GM21528 (cell line): ENCODE data around the gene KIAA1549.

Source experiments
- ATAC-seq: cut with Tn5 transposase; IDR thresholded peaks from one replicate; pipeline ENCODE4 v1.9.1; 2021; ENCODE audit warnings: mild to moderate bottlenecking, moderate library complexity; ENCODE audit not compliant: unreplicated experiment, low FRiP score

The KIAA1549 gene

DNA sequence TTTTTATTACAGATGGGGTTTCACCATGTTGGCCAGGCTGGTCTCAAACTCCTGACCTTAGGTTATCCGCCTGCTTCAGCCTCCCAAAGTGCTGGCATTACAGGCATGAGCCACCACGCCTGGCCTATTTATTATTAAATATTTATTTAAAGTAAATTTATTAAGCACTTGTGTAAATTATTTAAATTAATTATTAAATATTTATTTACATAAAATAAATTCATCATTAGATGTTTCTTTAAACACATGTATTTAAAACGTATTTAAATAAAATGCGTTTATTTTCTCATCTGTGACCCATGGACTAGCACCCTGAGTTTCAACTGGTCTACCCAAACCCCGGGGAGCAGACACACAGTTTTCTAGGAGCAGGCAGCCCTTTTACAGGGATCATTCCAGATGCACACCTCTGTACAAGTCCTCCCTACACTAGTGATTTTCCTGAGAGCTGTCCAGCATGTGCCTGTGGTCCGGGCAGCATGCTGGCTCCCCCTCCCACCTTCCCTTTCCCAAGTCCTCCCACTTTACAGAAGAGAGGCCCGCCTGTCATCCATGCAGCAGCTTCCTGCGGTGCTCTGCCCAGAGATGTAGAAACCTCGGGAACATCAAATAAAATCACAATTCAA is 94.0 kb downstream of the KIAA1549 start:
- ATAC-seq, result no peak

DNA sequence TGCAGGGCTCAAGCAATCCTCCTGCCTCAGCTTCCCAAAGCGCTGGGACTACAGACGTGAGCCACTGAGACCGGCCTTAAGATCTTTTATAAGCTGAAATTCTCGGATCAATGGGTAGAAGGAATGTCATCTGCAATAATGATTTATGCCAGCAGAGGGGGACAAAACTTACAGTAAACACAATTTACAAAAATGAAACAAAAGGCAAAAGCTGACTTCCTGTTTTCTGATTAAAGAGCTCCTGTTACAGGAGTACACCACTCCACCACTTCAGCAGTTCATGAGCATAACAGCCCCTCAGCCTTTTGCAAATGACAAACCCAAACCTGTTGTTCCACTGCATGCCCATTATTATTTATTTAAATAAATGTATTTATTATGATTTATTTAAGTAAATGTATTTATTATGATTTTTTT is 94.7 kb downstream of the KIAA1549 start:
- ATAC-seq, result peak; percentile 83

DNA sequence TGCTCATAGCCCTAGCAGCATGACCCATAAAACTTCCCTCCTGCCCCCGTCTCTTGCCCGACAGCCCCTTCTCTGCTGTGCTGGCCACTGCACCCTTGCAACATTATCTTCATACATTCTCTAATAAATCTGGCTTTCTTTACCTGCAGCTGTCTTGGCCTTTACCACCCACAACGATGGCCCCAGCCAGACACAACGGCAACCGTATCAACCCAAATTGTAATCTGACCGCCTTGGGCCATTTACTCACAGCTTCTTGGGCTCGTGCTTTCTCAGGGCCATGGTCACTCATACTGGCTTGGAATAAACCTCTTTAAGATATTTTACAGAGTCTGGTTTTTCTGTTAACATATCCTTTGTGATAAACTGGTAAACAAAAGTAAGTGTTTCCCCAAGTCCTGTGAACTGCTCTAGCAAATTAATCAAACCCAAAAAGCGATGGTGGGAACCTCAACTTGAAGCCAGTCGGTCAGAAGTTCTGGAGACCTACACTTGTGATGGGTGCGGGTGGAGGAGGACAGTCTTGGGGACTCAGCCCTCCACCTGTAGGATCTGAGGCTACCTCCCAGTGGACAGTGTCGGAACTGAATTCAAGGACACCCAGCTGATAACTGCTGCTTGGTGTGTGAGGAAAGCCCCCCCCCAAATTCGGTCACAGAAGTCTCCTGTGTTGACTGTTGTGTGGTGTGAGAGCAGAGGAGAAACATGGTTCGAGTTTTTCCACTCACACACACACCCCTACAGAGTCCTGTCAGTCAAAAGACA is 95.6 kb downstream of the KIAA1549 start:
- no peak for ATAC-seq

DNA sequence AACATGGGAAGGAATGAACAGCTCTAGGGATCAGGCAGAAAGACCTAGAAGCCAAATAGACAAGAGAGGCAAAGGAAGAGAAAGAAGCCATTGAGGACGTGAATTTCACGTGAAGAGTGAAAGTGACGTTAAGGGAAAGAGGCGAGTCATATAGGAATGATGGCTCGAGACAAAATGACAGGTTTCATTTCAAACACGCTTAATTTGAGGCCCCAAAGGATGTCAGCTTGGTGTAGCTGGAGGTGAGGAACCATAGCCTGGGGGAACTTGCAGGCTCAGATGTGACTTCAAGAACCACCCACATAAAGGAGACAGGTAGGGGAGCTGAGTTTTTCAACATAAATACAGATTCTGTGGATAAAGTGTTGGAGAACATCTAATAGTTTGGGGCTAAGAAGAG is 98.9 kb downstream of the KIAA1549 start:
- no peak for ATAC-seq

DNA sequence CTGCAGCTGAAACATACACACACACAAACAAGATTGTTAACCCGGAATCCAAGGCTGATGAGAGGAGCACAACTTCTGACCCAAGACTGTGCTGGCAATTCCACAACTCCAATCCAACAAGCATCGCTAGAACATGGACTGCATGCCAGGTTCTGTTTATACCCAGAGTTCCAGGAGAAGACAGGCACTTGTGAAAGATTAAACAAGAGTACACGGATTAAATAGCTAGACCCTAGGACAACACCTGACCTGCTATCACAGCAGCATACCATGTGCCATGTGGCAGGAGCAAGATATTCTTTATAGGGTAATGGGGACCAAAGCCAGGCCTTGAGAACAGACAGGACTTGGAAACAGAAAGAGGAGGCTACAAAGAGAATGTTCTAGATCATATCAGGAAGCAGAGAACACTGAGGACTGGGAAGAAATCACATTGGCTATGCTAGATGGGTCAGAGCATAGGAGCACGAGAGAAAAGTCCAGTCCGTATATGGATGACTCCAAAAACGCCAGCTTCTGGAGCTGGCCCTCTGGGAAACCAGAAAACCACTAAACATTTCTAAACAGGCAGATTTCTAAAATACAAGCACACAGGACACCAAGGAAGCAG is 99.5 kb downstream of the KIAA1549 start:
- no peak for ATAC-seq

DNA sequence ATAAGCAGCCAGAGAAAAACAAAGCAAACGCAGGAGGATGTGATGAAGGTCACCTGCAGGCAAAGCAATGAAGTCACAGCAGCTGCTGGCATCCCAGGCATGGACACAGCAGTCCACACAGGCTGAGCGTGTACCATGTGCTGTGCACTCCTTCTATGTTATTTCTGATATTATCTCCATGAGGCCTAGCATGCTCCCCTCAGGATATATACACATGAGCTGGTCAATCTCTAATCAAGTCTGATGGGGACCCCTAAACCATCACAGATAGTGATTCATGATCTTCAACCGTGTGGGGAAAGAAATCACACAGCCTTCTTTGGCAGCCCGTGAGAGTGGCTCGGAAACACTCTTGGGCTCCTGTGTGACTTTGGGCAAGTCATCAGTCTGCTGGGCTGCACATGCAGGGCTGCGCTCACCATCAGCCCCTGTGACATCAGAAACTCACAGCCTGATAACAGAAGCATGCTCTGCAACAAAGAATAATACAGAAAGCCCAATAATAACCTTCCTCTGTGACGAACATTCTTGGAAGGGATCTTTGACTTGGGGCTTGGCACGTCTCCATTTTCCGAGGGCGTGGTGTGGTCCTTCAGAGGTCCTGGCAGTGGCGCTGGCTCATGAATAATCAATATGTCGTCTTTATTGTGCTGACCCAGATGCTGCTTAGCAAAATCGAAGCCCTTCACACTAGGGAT is 100.2 kb downstream of the KIAA1549 start:
- ATAC-seq, result no peak

DNA sequence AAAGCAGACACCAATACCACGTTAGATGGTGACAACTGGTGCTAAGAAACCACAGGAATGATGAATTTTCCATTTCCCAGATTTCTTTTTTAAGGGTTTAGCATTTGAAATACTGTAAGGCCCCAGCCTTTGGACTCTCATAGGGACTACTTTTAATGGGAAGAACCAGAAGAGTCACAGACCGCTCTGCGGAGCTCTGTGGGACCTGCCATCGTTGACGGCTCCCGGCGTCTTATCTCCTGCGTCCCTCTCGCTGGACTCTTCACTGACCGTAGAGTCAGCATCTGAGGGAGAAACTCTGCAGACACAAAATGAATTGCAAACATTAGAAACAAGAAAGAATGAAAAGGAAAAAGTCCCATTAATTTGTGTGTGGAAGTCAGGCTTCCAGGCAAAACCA is 101.8 kb downstream of the KIAA1549 start:
- ATAC-seq, result no peak

DNA sequence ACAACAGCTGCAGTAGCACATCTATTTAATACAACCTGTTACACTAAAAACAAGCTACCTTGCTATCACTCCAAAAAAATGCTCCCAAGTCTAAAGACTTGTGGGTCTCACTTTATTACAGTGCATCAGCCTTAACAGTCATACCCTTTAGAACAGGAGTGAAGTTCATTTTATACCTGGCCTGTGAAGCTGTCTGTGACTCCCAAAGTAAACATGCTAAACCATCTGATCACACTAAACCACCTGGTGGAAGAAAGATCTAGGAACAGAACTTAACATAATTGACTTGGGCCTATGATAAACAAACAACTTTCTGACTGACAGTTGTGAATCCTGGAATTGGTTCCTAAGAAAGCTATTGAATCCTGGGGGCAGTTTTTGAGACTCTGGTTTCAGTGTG is 102.3 kb downstream of the KIAA1549 start:
- ATAC-seq, result no peak

DNA sequence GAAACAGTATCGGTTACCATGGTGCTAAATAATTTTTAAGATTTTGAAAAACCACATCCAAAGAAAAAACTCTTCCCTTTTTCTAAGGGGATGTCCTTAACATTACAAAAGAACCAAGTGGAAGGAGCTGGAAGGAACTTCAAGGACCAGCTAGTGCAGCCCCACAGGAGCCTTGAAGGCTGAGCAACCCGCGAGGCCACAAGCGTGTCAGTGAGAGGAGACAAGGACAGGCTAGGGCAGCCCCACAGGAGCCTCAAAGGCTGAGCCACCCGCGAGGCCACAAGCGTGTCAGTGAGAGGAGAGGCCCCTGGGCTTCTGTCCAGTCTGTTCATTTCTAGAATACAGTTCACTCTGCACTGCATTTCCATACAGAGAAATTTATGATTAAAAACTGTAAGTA is 103.1 kb downstream of the KIAA1549 start:
- no peak for ATAC-seq

DNA sequence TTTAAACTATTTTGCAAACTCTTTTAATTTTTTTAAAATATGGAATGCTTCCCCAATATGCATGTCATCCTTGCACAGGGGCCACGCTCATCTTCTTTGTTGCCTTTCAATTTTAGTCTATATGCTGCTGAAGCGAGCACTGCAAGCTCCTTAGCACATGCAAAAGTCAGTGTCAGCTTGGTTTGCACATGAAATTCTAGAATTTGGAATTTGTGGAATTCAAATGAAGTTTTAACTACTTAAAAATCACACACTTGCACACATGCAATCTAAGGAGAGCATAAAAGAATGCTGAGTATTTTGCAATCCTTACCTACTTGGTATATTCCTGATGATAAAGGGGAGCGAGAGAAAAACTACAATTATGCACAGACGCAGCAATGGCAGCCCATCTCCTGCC is 104.9 kb downstream of the KIAA1549 start:
- ATAC-seq, result no peak

DNA sequence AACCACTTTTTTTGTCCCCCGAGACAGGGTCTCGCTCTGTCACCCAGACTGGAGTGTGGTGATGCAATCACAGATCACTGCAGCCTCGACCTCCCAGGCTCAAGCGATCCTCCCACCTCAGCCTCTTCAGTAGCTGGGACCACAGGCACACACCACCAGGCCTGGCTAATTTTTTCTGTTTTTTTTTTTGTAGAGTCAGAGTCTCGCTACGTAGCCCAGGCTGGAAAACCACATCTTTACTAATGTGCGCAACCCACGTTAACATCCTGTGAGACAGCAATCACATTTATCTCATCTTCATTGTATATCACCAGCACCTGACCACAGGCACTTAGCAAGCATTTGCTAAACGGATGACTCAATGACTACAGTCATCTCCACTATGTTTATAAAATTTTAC is 105.4 kb downstream of the KIAA1549 start:
- ATAC-seq, result no peak

DNA sequence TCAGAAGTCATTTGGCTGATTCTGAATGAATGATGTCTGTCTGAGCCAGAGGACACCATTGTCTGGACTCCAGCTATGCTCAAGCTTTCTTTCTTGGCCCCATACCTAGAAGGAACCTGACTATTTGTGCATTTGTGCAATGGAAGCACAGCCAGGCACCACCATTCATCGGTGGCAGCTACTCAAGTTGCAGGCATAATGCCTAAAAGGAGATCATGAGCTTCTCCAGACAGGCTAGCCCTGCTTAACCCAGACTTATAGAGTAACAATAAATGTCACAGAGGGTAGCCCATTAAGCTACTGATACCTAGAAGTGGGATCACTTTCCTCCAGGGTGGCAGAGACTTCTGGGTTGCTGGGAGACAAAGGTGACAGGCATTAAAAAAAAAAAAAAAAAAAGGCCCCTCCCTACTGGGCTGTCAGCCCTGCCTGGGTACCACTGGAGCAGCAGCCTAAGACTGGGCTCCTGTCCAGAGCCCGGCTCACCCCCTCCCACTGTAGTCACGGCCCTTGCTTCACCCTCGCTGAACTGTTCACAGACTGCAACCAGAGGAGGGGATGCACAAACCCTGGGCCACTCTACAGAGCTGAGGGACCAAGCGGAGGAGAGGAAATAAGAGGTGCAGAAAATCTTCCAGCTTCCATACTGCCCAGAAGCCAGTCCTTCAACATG is 107.8 kb downstream of the KIAA1549 start:
- ATAC-seq, result no peak

DNA sequence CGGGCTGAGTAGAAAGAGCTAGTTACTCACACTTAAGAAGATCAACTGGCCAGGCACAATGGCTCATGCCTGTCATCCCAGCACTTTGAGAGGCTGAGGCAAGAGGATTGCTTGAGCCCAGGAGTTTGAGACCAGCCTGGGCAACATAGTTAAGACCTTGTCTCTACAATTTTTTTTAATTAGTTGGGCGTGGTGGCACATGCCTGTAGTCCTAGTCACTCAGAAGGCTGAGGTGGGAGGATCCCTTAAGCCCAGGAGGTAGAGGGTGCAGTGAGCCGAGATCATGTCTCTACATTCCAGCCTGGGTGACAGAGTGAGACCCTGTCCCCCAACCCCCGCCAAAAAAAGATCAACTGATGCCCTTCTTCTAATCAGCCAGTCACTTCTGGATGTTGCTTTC is 108.6 kb downstream of the KIAA1549 start:
- ATAC-seq, result no peak

DNA sequence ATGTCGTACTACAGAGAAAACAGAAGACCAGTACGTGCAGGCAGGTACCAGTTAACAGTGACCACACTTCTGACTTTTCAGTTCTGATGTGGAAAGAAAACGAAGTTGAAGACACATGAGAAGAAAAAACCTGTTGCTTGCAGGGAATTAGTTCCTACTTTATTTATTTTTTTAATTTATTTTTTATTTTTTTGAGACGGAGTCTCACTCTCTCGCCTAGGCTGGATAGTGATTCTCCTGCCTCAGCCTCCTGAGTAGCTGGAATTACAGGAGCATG is 109.4 kb downstream of the KIAA1549 start:
- no peak for ATAC-seq

DNA sequence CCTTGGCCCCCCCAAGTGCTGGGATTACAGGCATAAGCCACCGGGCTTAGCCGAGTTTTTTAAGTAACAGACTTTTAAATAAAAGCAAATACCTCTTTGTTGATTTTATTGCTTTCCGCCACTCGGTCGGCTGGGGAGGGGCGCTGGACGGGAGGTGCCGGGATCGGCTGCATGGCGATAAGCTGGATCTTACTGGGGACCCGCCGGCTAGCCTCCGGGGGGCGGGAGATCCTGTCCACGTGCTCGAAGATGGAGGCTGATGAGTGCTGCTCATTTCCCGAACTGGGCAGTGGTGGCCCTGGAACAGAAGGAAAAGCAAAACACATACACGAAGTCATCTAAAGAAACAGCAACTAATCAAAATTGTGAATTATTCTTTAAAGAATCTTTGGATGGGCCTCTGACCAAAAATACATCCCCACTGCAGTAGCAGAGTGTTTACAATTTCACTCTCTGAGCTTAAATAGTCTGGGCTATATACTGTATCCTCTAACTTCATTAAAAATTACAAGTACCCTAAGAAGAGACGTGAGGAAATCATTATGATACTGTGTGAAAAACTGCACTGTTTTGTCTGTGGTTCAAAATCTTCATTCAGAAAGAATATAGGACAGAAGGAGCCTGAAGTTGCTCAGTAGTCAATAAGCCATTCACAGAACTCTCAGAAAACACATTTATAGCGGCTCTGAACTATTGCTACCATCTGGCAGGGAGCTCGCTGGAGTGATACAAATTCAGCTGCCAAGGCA is 110.0 kb downstream of the KIAA1549 start:
- ATAC-seq, result no peak

DNA sequence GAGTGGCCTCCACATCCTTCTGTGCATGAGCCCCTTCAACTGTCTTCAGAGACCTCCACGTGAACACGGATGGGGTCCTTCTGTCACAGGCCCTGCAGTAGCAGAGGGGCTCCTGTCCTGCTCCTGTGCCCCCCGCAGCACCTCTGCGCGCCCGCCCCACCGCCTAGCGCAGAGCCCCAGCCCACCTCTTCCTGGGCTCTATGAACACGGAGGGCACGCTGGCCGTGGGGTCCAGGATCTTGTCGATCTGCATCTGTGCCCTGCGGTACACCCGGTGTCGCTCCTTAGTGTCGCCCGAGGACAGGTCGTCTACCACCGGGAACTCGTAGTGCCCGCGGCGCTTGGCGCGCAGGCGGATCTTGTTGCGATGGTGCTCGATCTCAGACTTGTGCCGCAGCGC is 111.8 kb downstream of the KIAA1549 start:
- no peak for ATAC-seq

DNA sequence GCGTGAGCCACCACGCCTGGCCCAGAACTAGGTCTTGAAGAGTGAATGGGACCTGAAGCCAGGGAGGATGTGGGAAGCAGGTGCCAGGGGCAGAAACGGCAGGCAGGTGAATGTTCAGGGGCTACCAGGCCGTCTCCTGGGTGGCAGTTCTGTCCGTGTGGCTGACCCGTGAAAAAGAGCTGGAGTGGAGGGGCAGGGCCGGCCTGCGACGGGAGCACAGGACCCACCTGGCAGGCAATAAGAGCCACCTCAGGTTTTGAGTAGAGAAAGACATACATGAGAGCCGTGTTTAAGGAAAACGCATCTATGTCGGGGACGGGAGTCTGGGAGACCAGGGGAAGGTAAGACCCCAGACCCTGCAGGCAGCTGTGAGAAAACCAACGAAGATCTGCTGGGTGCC is 112.5 kb downstream of the KIAA1549 start:
- no peak for ATAC-seq

DNA sequence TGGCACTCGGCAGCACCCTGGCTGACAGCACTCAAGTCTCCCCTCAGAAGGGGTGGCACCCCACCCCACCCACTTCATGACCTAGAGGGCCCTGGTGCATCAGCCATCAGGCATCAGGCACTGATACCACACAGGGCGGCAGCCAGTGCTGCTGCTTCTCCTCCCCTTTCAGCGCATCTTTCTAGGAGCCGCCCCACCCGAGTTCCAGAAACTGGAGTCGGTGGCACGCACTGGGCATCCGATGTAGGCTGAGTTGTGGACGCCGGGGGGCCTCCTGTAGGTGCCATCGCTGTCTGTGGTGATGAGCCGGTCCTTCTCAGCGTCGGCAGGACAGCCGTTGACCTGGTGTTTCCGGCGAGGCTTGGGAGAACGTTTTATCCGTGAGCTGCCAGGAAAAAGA is 113.4 kb downstream of the KIAA1549 start:
- ATAC-seq, result no peak

DNA sequence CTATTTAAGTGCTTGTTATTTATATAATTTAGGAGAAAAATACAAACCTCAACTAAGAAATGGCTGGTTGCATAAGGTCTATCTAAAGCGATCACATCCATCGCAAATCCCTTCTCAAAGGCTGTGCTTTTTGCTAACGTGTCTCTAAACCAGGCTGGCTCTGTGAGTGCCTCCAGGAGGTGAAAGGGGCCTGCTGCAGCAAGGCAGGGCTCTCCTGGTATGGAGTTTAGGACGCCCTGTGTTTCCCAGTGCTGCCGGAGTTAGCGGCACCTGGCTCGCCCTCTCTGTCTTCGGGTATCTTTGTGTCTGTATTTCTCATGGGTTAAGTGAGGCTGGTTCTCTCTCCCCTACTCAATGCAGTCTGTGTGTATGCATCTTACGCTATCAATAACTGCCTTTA is 114.8 kb downstream of the KIAA1549 start:
- ATAC-seq, result no peak

DNA sequence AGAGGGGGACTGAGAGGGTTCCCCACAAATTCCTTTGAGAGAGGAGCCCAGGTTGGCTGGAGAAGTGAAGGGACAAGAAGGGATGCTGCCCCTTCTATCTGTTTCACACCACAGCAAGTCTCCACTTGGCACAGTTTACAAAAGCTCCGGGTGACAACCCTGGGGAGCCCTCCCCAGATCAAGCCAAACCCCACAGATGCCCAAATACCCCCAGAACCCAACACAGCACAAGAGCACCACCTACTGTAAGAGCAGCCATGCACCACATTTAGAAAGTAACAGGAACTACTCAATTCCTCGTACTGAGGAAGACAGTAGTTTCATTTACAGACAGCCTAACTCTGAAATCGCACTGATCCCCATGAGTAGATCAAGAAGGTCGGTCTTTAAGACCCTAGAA is 115.3 kb downstream of the KIAA1549 start:
- ATAC-seq, result no peak
